Measurements from ENCODE around the gene CCN2.
"Not testable (repeated sequence)": the region's sequence is repeated elsewhere in the genome, so short reads cannot be mapped to it uniquely, and the experiment has no call there.

Gene CCN2

DNA sequence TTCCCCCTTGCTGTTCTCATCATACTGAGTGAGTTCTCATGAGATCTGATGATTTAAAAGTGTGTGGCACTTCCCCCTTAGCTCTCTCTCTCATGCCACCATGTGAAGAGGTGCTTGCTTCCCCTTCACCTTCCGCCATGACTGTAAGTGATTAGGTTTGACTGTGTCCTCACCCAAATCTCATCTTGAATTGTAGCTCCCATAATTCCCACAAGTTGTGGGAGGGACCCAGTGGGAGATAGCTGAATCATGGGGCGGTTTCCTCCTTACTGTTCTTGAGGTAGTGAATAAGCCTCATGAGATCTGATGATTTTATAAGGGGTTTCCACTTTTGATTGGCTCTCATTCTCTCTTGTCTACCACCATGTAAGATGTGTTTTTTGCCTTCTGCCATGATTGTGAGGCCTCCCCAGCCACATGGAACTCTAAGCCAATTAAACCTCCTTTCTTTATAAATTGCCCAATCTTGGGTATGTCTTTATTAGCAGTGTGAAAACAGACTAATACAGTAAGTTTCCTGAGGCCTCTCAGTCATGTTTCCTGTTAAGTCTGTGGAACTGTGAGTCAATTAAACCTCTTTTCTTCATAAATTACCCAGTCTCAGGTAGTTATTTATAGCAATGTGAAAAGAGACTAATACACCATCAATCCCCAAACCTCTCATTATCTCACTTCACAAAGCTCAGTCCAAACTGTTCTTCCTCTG, 34.9 kb downstream of the CCN2 start:
- H3K9me3 ChIP-seq (ENCODE audit: control insufficient read depth in 1 of 2, low read length in 2 of 2); H3K4me3 ChIP-seq (ENCODE audit: low read depth in 1 of 2, low read length in 2 of 2); H3K36me3 ChIP-seq (ENCODE audit: control insufficient read depth in 1 of 2, insufficient read depth in 2 of 2, low read length in 2 of 2); H3K27ac ChIP-seq (ENCODE audit: low read length); H3K27me3 ChIP-seq (ENCODE audit: low read depth, low read length); H3K4me1 ChIP-seq (ENCODE audit: control insufficient read depth in 1 of 2, insufficient read depth in 2 of 2, low read length in 2 of 2): not testable (repeated sequence)

DNA sequence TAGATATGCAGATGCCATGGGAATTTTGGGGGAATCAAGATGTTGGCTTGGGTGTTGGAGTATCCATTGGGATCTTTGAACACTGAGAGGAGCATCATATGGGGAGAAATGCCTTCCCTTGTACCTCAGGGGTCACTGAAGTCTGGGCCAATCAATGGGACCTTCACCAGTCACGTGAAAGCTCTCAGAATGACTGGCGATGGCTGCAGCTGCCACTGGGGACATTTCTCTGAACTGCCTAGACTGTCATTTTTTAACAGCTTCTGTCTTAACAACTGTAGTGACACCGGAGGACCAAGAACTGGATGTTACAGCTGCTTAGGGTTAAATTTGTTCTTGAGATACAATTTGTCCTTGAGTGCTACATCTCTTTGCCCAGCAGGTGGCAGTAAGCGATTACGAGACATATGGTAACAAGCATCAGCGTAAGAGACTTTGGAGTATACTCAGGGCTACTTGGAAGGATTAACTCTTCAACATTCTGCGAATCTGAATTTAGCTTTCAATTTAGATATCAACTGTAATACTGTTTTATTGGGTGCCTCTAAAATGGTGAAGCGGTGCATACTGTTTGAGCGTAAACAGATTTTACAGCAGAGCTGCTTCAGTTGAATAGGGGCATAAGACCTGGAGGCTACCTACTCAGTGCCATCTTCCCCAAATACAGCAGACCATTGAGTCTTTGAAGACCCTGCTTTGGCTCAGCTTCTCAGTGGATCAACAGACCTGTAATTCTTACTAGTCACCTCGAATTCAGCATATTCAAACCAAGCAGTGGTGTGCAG, 36.0 kb downstream of the CCN2 start:
- Histone ChIP-seq H3K9me3 (ENCODE audit: control insufficient read depth in 1 of 2, low read length in 2 of 2) (no peaks in the 10 kb centered on the region), H3K4me1 (ENCODE audit: control insufficient read depth in 1 of 2, insufficient read depth in 2 of 2, low read length in 2 of 2) (no peaks in the 10 kb centered on the region), H3K36me3 (ENCODE audit: control insufficient read depth in 1 of 2, insufficient read depth in 2 of 2, low read length in 2 of 2) (no peaks in the 10 kb centered on the region), H3K27ac (ENCODE audit: low read length) (no peak overlapping the region), H3K4me3 (ENCODE audit: low read depth in 1 of 2, low read length in 2 of 2) (peak overlapping the region in 1 of 2 donors; percentile 12), H3K27me3 (ENCODE audit: low read depth, low read length) (no peaks in the 10 kb centered on the region)

DNA sequence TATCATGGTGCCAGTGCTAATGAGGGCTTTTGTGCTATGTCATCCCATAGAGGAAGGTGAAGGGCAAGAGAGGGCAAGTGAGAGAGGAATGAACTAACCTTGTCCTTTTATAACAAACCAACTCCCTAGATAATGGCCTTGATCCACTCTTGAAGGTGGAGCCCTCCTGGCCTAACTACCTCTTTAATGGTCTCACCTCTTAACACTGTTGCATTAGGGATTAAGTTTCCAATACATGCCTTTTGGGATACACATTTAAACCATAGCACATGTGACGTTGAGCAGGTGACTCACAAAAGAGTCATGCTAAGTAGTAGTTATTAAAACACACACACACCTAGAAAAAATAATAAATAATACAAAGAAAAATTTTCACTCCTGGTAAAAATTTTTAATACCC, 36.9 kb downstream of the CCN2 start:
- Histone ChIP-seq H3K4me3 (ENCODE audit: low read depth in 1 of 2, low read length in 2 of 2) (no peak overlapping the region), H3K4me1 (ENCODE audit: control insufficient read depth in 1 of 2, insufficient read depth in 2 of 2, low read length in 2 of 2) (no peaks in the 10 kb centered on the region), H3K27me3 (ENCODE audit: low read depth, low read length) (no peaks in the 10 kb centered on the region), H3K27ac (ENCODE audit: low read length) (no peak overlapping the region), H3K9me3 (ENCODE audit: control insufficient read depth in 1 of 2, low read length in 2 of 2) (no peaks in the 10 kb centered on the region), H3K36me3 (ENCODE audit: control insufficient read depth in 1 of 2, insufficient read depth in 2 of 2, low read length in 2 of 2) (no peaks in the 10 kb centered on the region)

DNA sequence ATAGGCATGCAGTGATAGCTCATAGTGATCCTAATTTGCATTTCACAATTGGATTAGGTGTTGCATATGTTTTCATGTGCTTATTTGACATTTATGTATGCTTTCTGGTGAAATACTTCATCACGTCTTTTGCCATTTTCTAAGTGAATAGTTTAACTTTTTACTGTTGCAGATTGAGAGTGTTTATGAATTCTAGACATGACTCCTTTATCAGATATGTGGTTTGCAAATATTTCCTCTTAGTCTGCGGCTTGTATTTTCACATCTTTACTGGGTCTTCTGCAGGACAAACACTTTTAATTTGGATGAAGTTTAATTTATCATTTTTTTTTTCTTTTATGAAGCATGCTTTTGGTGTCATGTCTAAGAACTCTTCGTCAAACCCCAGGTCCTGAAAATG, 39.2 kb downstream of the CCN2 start:
- Histone ChIP-seq H3K27ac (ENCODE audit: low read length) (no peak overlapping the region), H3K27me3 (ENCODE audit: low read depth, low read length) (no peaks in the 10 kb centered on the region), H3K9me3 (ENCODE audit: control insufficient read depth in 1 of 2, low read length in 2 of 2) (no peaks in the 10 kb centered on the region), H3K4me1 (ENCODE audit: control insufficient read depth in 1 of 2, insufficient read depth in 2 of 2, low read length in 2 of 2) (no peaks in the 10 kb centered on the region), H3K36me3 (ENCODE audit: control insufficient read depth in 1 of 2, insufficient read depth in 2 of 2, low read length in 2 of 2) (no peaks in the 10 kb centered on the region), H3K4me3 (ENCODE audit: low read depth in 1 of 2, low read length in 2 of 2) (no peak overlapping the region)

DNA sequence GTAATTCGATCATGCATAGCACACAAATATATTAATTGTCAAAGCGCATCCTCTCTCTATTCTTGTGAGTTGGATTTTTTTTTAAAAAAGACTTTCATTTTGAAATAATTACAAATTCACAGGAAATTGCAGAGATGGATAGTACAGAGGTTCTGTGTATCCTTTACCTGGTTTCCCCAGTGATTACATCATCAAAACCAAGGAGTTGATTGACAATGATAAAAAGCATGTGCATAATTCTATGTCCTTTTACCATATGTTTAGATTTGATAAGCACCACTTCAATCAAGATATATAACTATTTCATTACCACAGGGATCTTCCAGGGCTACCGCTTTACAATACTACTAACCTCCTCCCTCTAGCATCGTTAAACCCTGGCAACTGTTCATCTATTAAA, 40.2 kb downstream of the CCN2 start:
- Histone ChIP-seq H3K9me3 (ENCODE audit: control insufficient read depth in 1 of 2, low read length in 2 of 2) (no peaks in the 10 kb centered on the region), H3K36me3 (ENCODE audit: control insufficient read depth in 1 of 2, insufficient read depth in 2 of 2, low read length in 2 of 2) (no peaks in the 10 kb centered on the region), H3K27ac (ENCODE audit: low read length) (no peak overlapping the region), H3K4me1 (ENCODE audit: control insufficient read depth in 1 of 2, insufficient read depth in 2 of 2, low read length in 2 of 2) (no peaks in the 10 kb centered on the region), H3K4me3 (ENCODE audit: low read depth in 1 of 2, low read length in 2 of 2) (no peak overlapping the region), H3K27me3 (ENCODE audit: low read depth, low read length) (no peaks in the 10 kb centered on the region)

DNA sequence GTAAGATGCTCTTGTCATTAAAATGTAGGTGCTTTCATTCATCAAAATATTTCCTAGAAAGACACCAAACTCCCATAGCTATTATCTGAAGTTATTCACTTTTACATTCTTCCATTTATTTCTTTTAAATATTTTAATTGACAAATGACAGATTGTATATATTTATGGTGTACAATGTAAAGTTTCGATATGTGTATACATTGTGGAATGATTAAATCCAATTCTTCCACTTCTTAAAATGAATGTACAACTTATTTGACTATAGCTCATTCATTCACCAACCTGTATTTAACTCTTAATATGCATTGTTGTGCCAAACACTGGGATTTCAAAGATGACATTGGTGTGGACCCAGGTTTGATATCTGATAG, 41.0 kb downstream of the CCN2 start:
- Histone ChIP-seq H3K4me1 (ENCODE audit: control insufficient read depth in 1 of 2, insufficient read depth in 2 of 2, low read length in 2 of 2) (no peaks in the 10 kb centered on the region), H3K27ac (ENCODE audit: low read length) (no peak overlapping the region), H3K4me3 (ENCODE audit: low read depth in 1 of 2, low read length in 2 of 2) (no peak overlapping the region), H3K36me3 (ENCODE audit: control insufficient read depth in 1 of 2, insufficient read depth in 2 of 2, low read length in 2 of 2) (no peaks in the 10 kb centered on the region), H3K27me3 (ENCODE audit: low read depth, low read length) (no peaks in the 10 kb centered on the region), H3K9me3 (ENCODE audit: control insufficient read depth in 1 of 2, low read length in 2 of 2) (no peaks in the 10 kb centered on the region)

DNA sequence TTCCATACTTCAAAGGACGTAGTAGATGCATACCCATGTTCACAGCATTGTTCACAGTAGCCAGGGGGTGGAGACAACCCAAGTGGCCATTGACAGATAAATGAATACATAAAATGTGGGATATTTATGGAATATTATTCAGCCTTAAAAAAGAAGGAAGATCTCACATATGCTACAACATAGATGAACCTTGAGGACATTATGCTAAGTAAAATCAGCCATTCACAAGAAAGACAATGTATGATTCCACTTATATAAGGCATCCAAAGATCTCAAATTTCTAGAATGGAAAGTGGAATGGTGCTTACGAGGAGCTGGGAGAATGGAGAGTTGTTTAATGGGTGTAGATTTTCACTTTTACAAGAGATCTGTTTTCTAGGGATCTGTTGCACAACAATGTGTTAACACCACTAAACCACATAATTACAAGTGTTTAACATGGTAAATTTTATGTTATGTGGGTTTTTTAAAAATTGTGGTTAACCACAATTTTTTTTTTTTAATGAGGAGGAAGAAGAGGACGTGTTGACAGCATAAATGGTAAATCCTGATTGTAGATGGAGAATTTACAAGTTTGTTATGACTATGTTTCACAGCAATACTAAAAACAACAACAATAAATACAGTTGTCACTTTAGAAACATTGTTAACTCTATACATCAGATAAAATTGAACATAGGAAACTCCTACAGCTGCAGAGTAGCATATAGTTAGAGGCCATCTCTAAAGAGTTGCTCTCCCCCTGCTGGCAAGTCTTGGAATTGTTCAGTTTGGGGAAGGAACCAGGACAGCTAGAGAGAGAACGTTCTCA, 41.6 kb downstream of the CCN2 start:
- no peak overlapping the region for H3K27ac ChIP-seq (ENCODE audit: low read length)

DNA sequence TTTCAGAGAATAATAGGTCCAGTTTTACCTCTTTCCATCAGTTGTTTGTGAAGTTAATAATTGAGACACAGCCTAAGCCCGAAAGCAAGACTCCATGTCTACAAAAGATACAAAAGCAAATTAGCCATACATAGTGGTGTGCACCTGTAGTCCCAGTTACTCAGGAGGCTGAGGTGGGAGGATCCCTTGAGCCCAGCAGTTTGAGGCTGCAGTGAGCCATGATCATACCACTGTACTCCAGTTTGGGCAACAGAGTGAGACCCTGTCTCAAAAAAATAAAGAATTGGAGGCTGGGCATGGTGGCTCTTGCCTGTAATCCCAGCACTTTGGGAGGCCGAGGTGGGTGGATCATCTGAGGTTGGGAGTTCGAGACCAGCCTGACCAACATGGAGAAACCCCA, 42.4 kb downstream of the CCN2 start:
- H3K9me3 ChIP-seq (ENCODE audit: control insufficient read depth in 1 of 2, low read length in 2 of 2); H3K4me3 ChIP-seq (ENCODE audit: low read depth in 1 of 2, low read length in 2 of 2); H3K4me1 ChIP-seq (ENCODE audit: control insufficient read depth in 1 of 2, insufficient read depth in 2 of 2, low read length in 2 of 2); H3K36me3 ChIP-seq (ENCODE audit: control insufficient read depth in 1 of 2, insufficient read depth in 2 of 2, low read length in 2 of 2); H3K27ac ChIP-seq (ENCODE audit: low read length); H3K27me3 ChIP-seq (ENCODE audit: low read depth, low read length): not testable (repeated sequence)

More for the DNA sequence above, 41.6 kb downstream of the CCN2 start:
- no peaks in the 10 kb centered on the region for H3K4me1 ChIP-seq (ENCODE audit: control insufficient read depth in 1 of 2, insufficient read depth in 2 of 2, low read length in 2 of 2)
- H3K9me3 ChIP-seq (ENCODE audit: control insufficient read depth in 1 of 2, low read length in 2 of 2): no peaks in the 10 kb centered on the region
- no peak overlapping the region for H3K4me3 ChIP-seq (ENCODE audit: low read depth in 1 of 2, low read length in 2 of 2)
- no peaks in the 10 kb centered on the region for H3K27me3 ChIP-seq (ENCODE audit: low read depth, low read length)
- H3K36me3 ChIP-seq (ENCODE audit: control insufficient read depth in 1 of 2, insufficient read depth in 2 of 2, low read length in 2 of 2): no peaks in the 10 kb centered on the region

DNA sequence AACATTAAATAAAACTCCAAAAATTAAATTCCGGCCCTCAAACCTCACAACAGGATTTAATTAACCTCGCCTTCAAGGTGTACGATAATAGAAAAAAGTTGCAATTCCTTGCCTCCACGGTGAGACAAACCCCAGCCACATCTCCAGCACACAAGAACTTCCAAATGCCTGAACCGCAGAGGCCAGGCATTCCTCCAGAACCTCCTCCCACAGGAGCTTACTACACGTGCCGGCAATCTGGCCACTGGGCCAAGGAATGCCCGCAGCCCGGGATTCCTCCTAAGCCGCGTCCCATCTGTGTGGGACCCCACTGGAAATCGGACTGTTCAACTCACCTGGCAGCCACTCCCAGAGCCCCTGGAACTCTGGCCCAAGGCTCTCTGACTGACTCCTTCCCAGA, 47.4 kb downstream of the CCN2 start:
- not testable (repeated sequence) for H3K9me3 ChIP-seq (ENCODE audit: control insufficient read depth in 1 of 2, low read length in 2 of 2); H3K27ac ChIP-seq (ENCODE audit: low read length); H3K4me1 ChIP-seq (ENCODE audit: control insufficient read depth in 1 of 2, insufficient read depth in 2 of 2, low read length in 2 of 2); H3K27me3 ChIP-seq (ENCODE audit: low read depth, low read length); H3K4me3 ChIP-seq (ENCODE audit: low read depth in 1 of 2, low read length in 2 of 2); H3K36me3 ChIP-seq (ENCODE audit: control insufficient read depth in 1 of 2, insufficient read depth in 2 of 2, low read length in 2 of 2)

DNA sequence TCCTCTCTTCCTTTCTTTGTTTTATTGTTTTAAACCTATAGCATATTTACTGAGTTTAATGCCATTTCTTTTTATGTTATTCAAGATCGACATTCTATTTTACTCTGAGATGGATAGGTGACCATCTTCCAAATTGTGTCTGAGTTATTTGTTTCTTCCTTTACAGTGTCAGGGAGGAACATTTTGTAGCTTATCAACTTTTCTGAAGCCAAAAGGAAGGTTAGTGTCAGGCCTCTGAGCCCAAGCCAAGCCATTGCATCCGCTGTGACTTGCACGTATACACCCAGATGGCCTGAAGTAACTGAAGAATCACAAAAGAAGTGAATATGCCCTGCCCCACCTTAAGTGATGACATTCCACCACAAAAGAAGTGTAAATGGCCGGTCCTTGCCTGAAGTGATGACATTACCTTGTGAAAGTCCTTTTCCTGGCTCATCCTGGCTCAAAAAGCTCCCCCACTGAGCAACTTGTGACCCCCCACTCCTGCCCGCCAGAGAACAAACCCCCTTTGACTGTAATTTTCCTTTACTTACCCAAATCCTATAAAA, 49.8 kb downstream of the CCN2 start:
- peaks cover 6 to 13% of the 10 kb centered on the region in 2 donors for H3K9me3 ChIP-seq (ENCODE audit: control insufficient read depth in 1 of 2, low read length in 2 of 2)
- not testable (repeated sequence) for H3K36me3 ChIP-seq (ENCODE audit: control insufficient read depth in 1 of 2, insufficient read depth in 2 of 2, low read length in 2 of 2); H3K4me3 ChIP-seq (ENCODE audit: low read depth in 1 of 2, low read length in 2 of 2); H3K27ac ChIP-seq (ENCODE audit: low read length); H3K27me3 ChIP-seq (ENCODE audit: low read depth, low read length); H3K4me1 ChIP-seq (ENCODE audit: control insufficient read depth in 1 of 2, insufficient read depth in 2 of 2, low read length in 2 of 2)

DNA sequence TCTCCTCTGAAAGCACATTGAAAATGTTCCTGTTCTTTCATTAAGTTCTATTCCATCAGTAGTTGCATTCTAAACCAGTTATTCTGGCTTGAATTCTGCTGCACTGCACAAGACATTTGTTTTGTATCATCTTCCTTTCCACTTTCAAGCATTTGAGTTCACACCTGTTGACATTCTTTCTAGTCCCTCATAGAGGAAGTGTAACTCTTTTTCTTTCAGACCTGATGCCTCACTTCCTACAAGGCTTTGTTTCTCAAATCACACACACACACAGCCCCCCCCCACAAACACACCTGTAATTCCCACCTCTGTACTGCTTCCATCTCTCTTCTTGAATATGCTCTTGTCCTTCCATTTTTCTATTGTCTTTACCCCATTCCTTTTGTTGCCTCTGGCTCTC, 50.9 kb downstream of the CCN2 start:
- Histone ChIP-seq H3K4me3 (ENCODE audit: low read depth in 1 of 2, low read length in 2 of 2) (no peak overlapping the region), H3K4me1 (ENCODE audit: control insufficient read depth in 1 of 2, insufficient read depth in 2 of 2, low read length in 2 of 2) (peaks cover 0 to 3% of the 10 kb centered on the region in 2 donors), H3K36me3 (ENCODE audit: control insufficient read depth in 1 of 2, insufficient read depth in 2 of 2, low read length in 2 of 2) (no peaks in the 10 kb centered on the region), H3K27ac (ENCODE audit: low read length) (no peak overlapping the region), H3K9me3 (ENCODE audit: control insufficient read depth in 1 of 2, low read length in 2 of 2) (peaks cover 6 to 13% of the 10 kb centered on the region in 2 donors), H3K27me3 (ENCODE audit: low read depth, low read length) (no peaks in the 10 kb centered on the region)

Measured in muscle layer of duodenum (tissue), 2 donors.